Hippocampal formation (tissue), 2 donors: ENCODE results near the gene STRADA.

Experiments
- DNase-seq, 2 donors: peaks; one replicate each; lab custom pipeline; 2025; lab: John Stamatoyannopoulos, UW

Gene STRADA

GRCh38 chr17:63701456-63701820, 40.2 kb downstream of the STRADA start:
- DNase-seq, result no peak

GRCh38 chr17:63700528-63701455, 40.8 kb downstream of the STRADA start:
- DNase-seq, result peak; percentile 35 to 43

- peak; percentile 27 to 29 for DNase-seq
Measured at GRCh38 chr17:63699638-63700527, 41.7 kb downstream of the STRADA start, which contains the start of gene LIMD2. LIMD2 (minus strand) TSS chr17:63700125; CDS start chr17:63699298, 827 bp downstream.

GRCh38 chr17:63698886-63699637, 42.5 kb downstream of the STRADA start:
- peak in 1 of 2 donors; percentile 34 for DNase-seq

- no peak for DNase-seq
Measured at GRCh38 chr17:63698381-63698885, 43.2 kb downstream of the STRADA start.

GRCh38 chr17:63697341-63698286, 44.0 kb downstream of the STRADA start:
- DNase-seq, result peak in 1 of 2 donors; percentile 13

GRCh38 chr17:63696381-63696961, 45.1 kb downstream of the STRADA start:
- no peak for DNase-seq

GRCh38 chr17:63695889-63696288, 45.7 kb downstream of the STRADA start:
- no peak for DNase-seq

- DNase-seq, result no peak
Measured at GRCh38 chr17:63694950-63695773, 46.4 kb downstream of the STRADA start.

GRCh38 chr17:63694229-63694949, 47.2 kb downstream of the STRADA start:
- no peak for DNase-seq

- DNase-seq, result no peak
Measured at GRCh38 chr17:63693411-63694113, 48.0 kb downstream of the STRADA start.

- DNase-seq, result no peak
Measured at GRCh38 chr17:63692195-63692816, 49.3 kb downstream of the STRADA start.

GRCh38 chr17:63689479-63689878, 52.1 kb downstream of the STRADA start:
- DNase-seq, result no peak

GRCh38 chr17:63688396-63689020, 53.1 kb downstream of the STRADA start:
- DNase-seq, result no peak

- DNase-seq, result no peak
Measured at GRCh38 chr17:63686138-63686685, 55.4 kb downstream of the STRADA start.

- DNase-seq, result no peak
Measured at GRCh38 chr17:63685578-63685977, 56.0 kb downstream of the STRADA start.

GRCh38 chr17:63685041-63685440, 56.6 kb downstream of the STRADA start:
- peak; percentile 26 to 41 for DNase-seq
